Tibial nerve (tissue), 4 donors: ENCODE results near the gene KIAA0232. TPM values are rescaled to one million over a fixed set of nuclear protein-coding genes. Genes with fewer than 3 reads are reported as not detected.

ENCODE experiments used
- DNase-seq, 2 donors: peaks; one replicate each; pipeline ENCODE4 v3.0.0-alpha.2; 2019; ENCODE audit warnings: low spot score in 2 of 2
- H3K27ac ChIP-seq, 4 donors: fragments of 200-600 bp; sonication (generic) in 3 of 4; one replicate each; pipeline ENCODE4 v1.5.1; 2017 to 2019; ENCODE audit warnings: mild to moderate bottlenecking in 1 of 4
- H3K27me3 ChIP-seq, 2 donors: fragments of 200-600 bp; sonication (generic) in 1 of 2; one replicate each; pipeline versions ENCODE4 v1.5.1 to v1.6.0; 2017 to 2019
- H3K36me3 ChIP-seq, 3 donors: fragments of 200-600 bp; sonication (generic); one replicate each; pipeline ENCODE4 v1.5.1; 2018 to 2019
- H3K4me1 ChIP-seq, 4 donors: fragments of 200-600 bp; sonication (generic) in 3 of 4; one replicate each; pipeline ENCODE4 v1.5.1; 2017 to 2019
- H3K4me3 ChIP-seq, 4 donors: fragments of 200-600 bp; sonication (generic) in 3 of 4; one replicate each; pipeline ENCODE4 v1.5.1; 2017 to 2019; ENCODE audit warnings: mild to moderate bottlenecking in 1 of 4, moderate library complexity in 1 of 4
- H3K9me3 ChIP-seq, 4 donors: fragments of 200-600 bp; sonication (generic) in 3 of 4; one replicate each; pipeline ENCODE4 v1.5.1; 2017 to 2019
- EP300 ChIP-seq, 2 donors: sonication (generic); formaldehyde crosslinking; IDR thresholded peaks; one replicate each; pipeline ENCODE4 v1.6.1; 2017; ENCODE audit warnings: antibody characterized with exemption in 2 of 2, mild to moderate bottlenecking in 1 of 2
- POLR2A ChIP-seq, 2 donors: fragments of 450-650 bp; IDR thresholded peaks; one replicate each; pipeline ENCODE4 v1.6.1; 2017; ENCODE audit warnings: antibody characterized with exemption in 2 of 2, mild to moderate bottlenecking in 2 of 2, moderate library complexity in 2 of 2
- WGBS, 2 donors: methylation state at CpG; one replicate each; pipeline ENCODE4 v1.1.5; 2018; 5-methylcytosine and 5-hydroxymethylcytosine counted together
- total RNA-seq, 4 donors: library from RNA; depleted of rRNA; stranded (reverse); fragments of >200 nt; gene quantifications; one replicate each; pipeline ENCODE4 v1.1.0, GENCODE V29; 2016
- TF ChIP-seq, protein P1 (sequence below), 5 experiments: fragments of 200-600 bp in 3 of 5; fragments of 450-650 bp in 2 of 5; sonication (generic) in 3 of 5; IDR thresholded peaks; one replicate each; pipeline ENCODE4 v1.5.1; 2016 to 2019; ENCODE audit warnings: antibody characterized with exemption in 5 of 5, mild to moderate bottlenecking in 3 of 5, moderate library complexity in 2 of 5

The KIAA0232 gene
- total RNA-seq, 4 donors from 2014 or later, result 36.7 to 57.7 (median 47.0) TPM

DNA sequence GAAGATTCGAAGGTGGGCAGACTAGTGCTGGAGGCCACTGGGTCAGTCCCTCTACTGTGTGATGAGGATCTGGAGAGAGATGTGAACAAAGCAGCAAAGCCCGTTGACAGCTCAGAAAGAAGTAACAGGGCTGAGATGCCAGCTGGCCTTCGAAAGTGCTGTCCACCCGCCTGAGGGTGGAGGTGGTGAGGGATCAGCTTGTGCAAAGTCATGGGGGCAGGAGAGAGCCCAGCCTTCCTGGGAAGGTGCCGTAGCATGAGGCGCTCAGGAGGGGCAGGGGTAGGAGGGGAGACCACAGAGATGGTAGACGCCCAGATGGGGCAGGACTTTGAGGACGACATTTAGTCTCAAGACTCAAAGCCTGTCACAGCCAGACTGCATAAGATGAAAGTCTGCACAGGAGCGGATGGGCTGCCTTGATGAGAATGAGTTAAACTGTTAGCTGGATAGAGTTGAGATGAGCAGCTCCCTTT is 146.8 kb downstream of the KIAA0232 start:
- peak overlapping the region; percentile 39 to 64 (median 58) for H3K27ac ChIP-seq
- H3K9me3 ChIP-seq, result no peaks in the 10 kb centered on the region
- TF ChIP-seq, protein P1, sequence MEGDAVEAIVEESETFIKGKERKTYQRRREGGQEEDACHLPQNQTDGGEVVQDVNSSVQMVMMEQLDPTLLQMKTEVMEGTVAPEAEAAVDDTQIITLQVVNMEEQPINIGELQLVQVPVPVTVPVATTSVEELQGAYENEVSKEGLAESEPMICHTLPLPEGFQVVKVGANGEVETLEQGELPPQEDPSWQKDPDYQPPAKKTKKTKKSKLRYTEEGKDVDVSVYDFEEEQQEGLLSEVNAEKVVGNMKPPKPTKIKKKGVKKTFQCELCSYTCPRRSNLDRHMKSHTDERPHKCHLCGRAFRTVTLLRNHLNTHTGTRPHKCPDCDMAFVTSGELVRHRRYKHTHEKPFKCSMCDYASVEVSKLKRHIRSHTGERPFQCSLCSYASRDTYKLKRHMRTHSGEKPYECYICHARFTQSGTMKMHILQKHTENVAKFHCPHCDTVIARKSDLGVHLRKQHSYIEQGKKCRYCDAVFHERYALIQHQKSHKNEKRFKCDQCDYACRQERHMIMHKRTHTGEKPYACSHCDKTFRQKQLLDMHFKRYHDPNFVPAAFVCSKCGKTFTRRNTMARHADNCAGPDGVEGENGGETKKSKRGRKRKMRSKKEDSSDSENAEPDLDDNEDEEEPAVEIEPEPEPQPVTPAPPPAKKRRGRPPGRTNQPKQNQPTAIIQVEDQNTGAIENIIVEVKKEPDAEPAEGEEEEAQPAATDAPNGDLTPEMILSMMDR (IDR thresholded peaks at IDR 0.05), result no peak
- TF ChIP-seq EP300 (IDR thresholded peaks at IDR 0.05), result no peak
- no peak for TF ChIP-seq POLR2A (IDR thresholded peaks at IDR 0.05)
- WGBS, 2 donors, result 68 to 69% methylated on average over 9 of the region's 9 CpGs
- no peaks in the 10 kb centered on the region for H3K27me3 ChIP-seq
- peaks cover 0 to 86% (median 46%) of the 10 kb centered on the region in 4 donors for H3K4me1 ChIP-seq
- DNase-seq, result no peak
- peaks cover 0 to 18% (median 0%) of the 10 kb centered on the region in 3 donors for H3K36me3 ChIP-seq
- no peak overlapping the region for H3K4me3 ChIP-seq

DNA sequence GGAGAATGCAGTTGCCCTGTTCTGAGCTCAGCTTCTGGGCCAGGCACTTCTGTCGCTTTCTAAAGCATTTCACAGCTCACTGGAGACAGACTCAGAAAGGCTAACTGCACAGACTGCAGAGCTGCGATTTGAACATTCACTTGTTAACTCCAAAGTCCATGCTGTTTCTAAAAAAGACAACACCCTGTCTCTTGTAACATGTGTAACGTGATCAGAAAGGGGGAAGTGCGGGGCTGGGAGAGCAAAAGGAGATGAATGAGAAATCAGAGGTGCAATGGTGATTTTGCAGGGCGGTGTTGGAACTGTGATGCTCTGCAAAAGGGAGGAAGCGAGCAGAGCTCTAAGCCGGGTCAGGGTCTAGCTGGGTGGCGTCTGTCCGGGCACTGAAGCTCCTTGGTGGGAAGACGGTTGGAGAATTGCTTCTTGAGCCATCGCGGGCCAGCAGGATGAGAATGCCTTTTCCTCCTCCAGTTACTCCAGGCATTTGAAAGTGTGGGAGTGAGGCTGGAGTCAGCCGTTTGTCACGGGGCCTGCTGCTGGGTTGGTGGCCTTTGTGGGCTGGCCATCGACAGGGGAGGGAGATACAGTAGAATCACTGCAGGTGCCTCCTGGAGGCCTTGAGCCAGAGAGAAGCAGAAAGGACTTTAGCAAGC is 147.4 kb downstream of the KIAA0232 start:
- H3K36me3 ChIP-seq, result peaks cover 0 to 12% (median 0%) of the 10 kb centered on the region in 3 donors
- 30 to 37% methylated on average over 15 of the region's 15 CpGs for WGBS, 2 donors
- TF ChIP-seq POLR2A (IDR thresholded peaks at IDR 0.05), result peak in 1 of 2 donors; percentile 8
- peak in 1 of 2 donors; percentile 34 for TF ChIP-seq EP300 (IDR thresholded peaks at IDR 0.05)
- TF ChIP-seq, protein P1 (IDR thresholded peaks at IDR 0.05), result no peak
- H3K27ac ChIP-seq, result peak overlapping the region; percentile 39 to 64 (median 58)
- H3K4me3 ChIP-seq, result peak overlapping the region in 1 of 4 donors; percentile 14
- no peak for DNase-seq
- H3K9me3 ChIP-seq, result no peaks in the 10 kb centered on the region
- no peaks in the 10 kb centered on the region for H3K27me3 ChIP-seq
- peaks cover 0 to 85% (median 46%) of the 10 kb centered on the region in 4 donors for H3K4me1 ChIP-seq

DNA sequence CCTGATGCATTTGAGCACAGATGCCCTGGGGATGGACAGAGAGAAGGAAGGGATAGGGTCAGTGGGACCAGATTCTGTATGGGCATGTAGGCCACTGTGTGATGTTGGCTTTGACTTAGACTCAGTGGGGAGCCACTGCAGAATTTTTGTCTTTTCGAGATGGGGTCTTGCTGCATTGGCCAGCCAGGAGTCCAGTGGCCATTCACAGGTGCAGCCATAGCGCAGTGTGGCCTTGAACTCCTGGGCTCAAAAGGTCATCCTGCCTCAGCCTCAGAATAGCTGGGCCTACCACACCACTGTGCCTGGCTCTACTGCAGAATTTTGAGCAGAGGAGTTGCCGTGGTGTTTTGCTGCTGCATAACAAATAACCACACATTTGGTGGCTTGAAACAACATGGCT is 149.9 kb downstream of the KIAA0232 start:
- no peaks in the 10 kb centered on the region for H3K27me3 ChIP-seq
- TF ChIP-seq, protein P1 (IDR thresholded peaks at IDR 0.05), result no peak
- peak overlapping the region in 3 of 4 donors; percentile 30 to 77 (median 64) for H3K27ac ChIP-seq
- no peak for DNase-seq
- WGBS, 2 donors, result 52 to 86% methylated on average over 3 of the region's 3 CpGs
- H3K36me3 ChIP-seq, result no peaks in the 10 kb centered on the region
- peaks cover 0 to 70% (median 40%) of the 10 kb centered on the region in 4 donors for H3K4me1 ChIP-seq
- H3K4me3 ChIP-seq, result no peak overlapping the region
- H3K9me3 ChIP-seq, result no peaks in the 10 kb centered on the region

DNA sequence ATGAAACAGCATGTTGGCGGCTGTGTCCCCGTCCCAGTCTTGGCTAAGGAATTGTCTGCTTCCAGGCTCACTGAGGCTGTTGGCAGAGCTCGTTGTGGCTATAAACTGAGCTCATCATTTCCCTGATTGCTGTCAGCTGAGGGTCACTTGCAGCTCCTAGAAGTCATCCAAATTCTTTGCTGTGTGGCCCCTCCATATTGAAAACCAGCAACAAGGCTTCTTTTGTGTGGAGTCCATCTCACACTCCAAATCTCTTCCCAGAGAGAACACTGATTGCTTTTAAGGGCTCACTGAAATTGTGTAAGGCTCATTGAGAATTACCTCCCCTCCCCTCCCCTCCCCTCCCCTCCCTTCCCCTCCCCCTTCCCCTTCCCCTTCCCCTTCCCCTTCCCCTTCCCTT is 150.4 kb downstream of the KIAA0232 start:
- TF ChIP-seq, protein P1 (IDR thresholded peaks at IDR 0.05), result no peak
- TF ChIP-seq POLR2A (IDR thresholded peaks at IDR 0.05), result no peak
- TF ChIP-seq EP300 (IDR thresholded peaks at IDR 0.05), result no peak
- 47 to 60% methylated on average over 3 of the region's 3 CpGs for WGBS, 2 donors

More for the DNA sequence above, 150.4 kb downstream of the KIAA0232 start:
- Histone ChIP-seq H3K9me3 (no peaks in the 10 kb centered on the region), H3K27ac (peak overlapping the region in 2 of 4 donors; percentile 64 to 77), H3K4me3 (no peak overlapping the region), H3K27me3 (no peaks in the 10 kb centered on the region), H3K4me1 (peaks cover 0 to 70% (median 36%) of the 10 kb centered on the region in 4 donors), H3K36me3 (no peaks in the 10 kb centered on the region)
- no peak for DNase-seq

Other genes starting within 250 kb of the KIAA0232 start
- 10 to 100 TPM; 33.0 to 66.3 (median 44.6) TPM for gene MAN2B2, start 207.5 kb upstream of the KIAA0232 start, total RNA-seq
- gene MRFAP1, start 142.0 kb upstream of the KIAA0232 start, total RNA-seq, result 100 to 1,000 TPM; 176 to 300 (median 202) TPM
- not detected for gene S100P, start 88.8 kb upstream of the KIAA0232 start, total RNA-seq
- 10 to 100 TPM; 51.6 to 76.6 (median 59.6) TPM for gene MRFAP1L1, start 72.9 kb upstream of the KIAA0232 start, total RNA-seq
- gene BLOC1S4, start 66.6 kb upstream of the KIAA0232 start, total RNA-seq, result 10 to 100 TPM; 18.0 to 32.8 (median 28.3) TPM
- 10 to 100 TPM; 46.9 to 65.7 (median 51.3) TPM for gene TBC1D14, start 127.1 kb downstream of the KIAA0232 start, total RNA-seq